ENCODE data around the gene FNIP2.
A peak's percentile ranks its signal among the peaks of the same experiment; 100 is the strongest.

FNIP2 gene

DNA sequence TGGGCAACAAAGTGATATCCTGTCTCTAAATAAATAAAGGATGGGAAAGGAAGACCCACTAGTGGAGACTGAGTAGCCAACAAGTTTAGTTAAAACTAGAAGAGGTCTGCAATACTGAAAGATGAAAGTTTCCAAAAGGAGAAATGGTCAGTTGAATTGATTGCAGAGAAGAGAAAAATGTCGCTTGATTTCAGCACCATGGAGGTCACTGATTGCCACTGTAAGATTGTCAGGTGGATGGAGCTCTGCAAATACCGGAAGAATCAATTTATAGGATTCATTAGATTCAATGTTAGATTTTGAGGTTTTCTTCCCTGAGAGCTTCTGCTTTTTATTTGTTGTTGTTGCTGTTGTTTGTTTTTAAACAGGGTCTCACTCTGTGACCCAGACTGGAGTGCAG lies 5.4 kb upstream of the FNIP2 start:
- no peak for DNase-seq (ENCODE audit: insufficient read length, low spot score)
- no peak for FAIRE-seq
- no peak for TF ChIP-seq CTCF (IDR thresholded peaks at IDR 0.05; ENCODE audit: insufficient read depth, missing control alignments)

DNA sequence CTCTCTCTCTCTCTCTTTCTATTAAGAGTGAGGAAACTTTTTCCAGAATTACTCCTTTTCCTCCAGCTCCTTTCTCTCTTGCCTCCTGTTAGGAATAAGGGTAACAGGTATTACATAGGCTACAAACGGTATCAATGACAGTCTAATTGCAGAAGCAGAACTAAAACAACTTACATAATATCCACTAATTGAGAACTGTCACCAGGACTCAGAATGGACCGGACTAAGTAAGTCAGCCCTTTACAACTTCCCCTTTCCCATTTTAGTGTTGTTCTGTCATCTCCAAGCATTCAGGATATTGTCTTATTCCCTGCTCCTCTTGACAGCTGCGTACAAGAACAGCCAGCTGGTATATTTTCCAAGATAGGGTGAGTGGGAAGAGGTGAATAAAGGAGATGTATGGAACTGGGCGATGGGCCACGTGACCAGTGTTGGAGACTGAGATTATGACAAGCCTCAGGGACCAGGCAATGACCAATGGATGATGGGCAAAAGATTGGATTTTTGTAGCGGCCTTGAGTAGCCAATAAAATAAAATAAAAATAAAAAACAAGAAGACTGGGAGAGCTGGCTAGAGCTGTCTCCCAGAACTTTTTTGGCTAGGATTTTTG lies 2.3 kb upstream of the FNIP2 start:
- no peak for DNase-seq (ENCODE audit: insufficient read length, low spot score)
- no peak for FAIRE-seq
- TF ChIP-seq CTCF (IDR thresholded peaks at IDR 0.05; ENCODE audit: insufficient read depth, missing control alignments) = no peak

GRCh38 chr4:158767451-158767850 lies 1.4 kb upstream of the FNIP2 start:
- FAIRE-seq = no peak
- TF ChIP-seq CTCF (IDR thresholded peaks at IDR 0.05; ENCODE audit: insufficient read depth, missing control alignments) = no peak
- no peak for DNase-seq (ENCODE audit: insufficient read length, low spot score)

DNA sequence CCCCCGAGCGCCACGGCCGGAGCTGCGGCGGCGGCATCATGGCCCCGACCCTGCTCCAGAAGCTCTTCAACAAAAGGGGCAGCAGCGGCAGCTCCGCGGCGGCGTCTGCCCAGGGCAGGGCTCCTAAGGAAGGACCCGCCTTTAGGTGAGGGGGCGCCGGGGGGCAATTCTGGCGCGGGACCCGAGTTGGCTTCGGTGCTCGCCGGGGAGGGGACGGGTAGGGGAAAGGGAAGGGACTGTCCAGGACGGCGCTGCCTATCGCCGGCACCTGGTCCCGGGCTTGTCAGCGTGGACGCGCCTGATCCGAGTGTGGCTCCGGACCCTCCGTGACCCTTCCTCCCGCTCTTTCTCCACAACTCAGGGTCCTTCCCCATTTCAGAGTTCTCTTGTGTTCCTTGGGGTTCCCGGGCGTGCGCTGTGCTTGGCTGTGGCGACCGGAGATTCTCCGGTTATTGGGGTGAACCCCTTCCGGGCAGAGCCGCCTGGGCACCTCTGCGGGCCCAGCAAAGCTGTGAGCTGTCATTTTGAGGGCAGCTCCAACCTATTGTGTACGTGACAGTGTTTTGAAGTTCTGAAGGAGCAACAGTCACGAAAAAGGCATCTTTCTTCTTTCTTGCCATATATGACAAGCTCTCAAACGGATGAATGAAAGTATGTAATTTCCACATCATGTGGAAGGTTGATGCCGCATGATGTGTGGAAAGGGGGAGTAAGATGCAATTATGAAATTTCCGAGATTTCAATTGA lies 522 bp downstream of the FNIP2 start:
- no peak for FAIRE-seq
- no peak for DNase-seq (ENCODE audit: insufficient read length, low spot score)
- no peak for TF ChIP-seq CTCF (IDR thresholded peaks at IDR 0.05; ENCODE audit: insufficient read depth, missing control alignments)

GRCh38 chr4:158770671-158771070 lies 1.8 kb downstream of the FNIP2 start:
- TF ChIP-seq CTCF (IDR thresholded peaks at IDR 0.05; ENCODE audit: insufficient read depth, missing control alignments) = no peak
- DNase-seq (ENCODE audit: insufficient read length, low spot score) (no peak), FAIRE-seq (no peak)

DNA sequence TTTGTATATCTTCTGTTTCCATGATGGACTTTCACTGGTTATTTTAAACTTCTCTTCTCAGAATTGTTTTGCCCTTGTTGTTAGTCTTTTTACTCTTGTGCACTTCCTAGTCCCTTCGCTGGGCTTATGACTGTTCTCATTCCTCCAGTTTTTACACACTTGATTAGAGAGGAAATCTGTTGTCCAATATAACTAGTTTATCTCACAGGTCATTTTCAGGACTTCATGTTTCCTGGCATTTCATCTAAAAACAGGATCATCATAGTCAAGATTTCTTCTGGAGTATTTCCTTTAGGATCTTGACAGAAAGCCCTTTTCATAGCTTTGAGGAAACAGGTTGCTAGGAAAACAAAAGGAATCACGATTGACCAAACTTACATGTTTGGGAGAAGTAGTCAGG lies 3.0 kb downstream of the FNIP2 start:
- no peak for TF ChIP-seq CTCF (IDR thresholded peaks at IDR 0.05; ENCODE audit: insufficient read depth, missing control alignments)
- DNase-seq (ENCODE audit: insufficient read length, low spot score) (no peak), FAIRE-seq (no peak)

DNA sequence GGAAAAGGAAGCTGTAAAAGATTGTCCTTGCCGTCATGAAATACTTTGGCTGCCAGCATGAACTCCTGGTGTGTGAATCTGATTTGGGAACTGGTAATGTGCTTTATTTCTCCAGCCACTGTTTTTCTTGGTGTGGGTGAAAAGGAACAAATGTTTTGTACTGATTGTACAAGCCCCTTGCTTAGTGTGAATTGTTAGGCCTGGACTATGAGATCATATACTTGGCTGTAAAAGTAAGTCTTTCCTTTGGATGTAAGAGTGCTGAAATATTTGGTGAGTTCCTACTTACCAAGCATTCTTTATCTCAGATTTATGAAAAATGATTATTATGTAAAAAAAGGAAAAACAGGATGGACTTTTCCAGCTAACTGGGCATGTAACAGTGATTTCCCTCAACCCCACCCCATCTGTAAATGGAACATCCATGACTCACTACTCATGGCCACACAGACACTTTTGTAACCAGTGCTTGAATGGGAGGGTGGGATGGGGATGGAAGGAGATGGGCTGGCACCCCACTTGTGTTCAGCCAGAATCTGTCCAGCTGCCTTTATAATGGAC lies 6.3 kb downstream of the FNIP2 start:
- DNase-seq (ENCODE audit: insufficient read length, low spot score) (no peak), FAIRE-seq (peak; percentile 72)
- TF ChIP-seq CTCF (IDR thresholded peaks at IDR 0.05; ENCODE audit: insufficient read depth, missing control alignments) = no peak

All from D721Med (cell line).